Liver (tissue), 9 donors: ENCODE measurements around the gene SLC27A5. TPM values are rescaled to one million over a fixed set of nuclear protein-coding genes. Genes with fewer than 3 reads are reported as not detected.

ENCODE experiments used
- DNase-seq: peaks from one replicate; pipeline ENCODE4 v3.0.0-alpha.2; 2017; ENCODE audit warnings: low spot score
- H3K27ac ChIP-seq, 2 donors: one replicate each; pipeline ENCODE4 v1.7.0; 2013; ENCODE audit warnings: inconsistent platforms in 2 of 2, low read length in 2 of 2, control low read depth in 1 of 2, low read depth in 1 of 2, mild to moderate bottlenecking in 1 of 2
- H3K27me3 ChIP-seq, 4 donors: one replicate each; pipeline versions ENCODE4 v1.6.1 to v1.7.0; 2013; ENCODE audit warnings: low read length in 3 of 4, inconsistent platforms in 1 of 4, mild to moderate bottlenecking in 1 of 4, moderate library complexity in 1 of 4; ENCODE audit not compliant: control insufficient read depth in 4 of 4, insufficient read depth in 4 of 4
- H3K36me3 ChIP-seq, 4 donors: one replicate each; pipeline versions ENCODE4 v1.6.1 to v1.7.0; 2013; ENCODE audit warnings: low read length in 3 of 4, mild to moderate bottlenecking in 3 of 4, low read depth in 1 of 4, moderate library complexity in 1 of 4; ENCODE audit not compliant: control insufficient read depth in 4 of 4, insufficient read depth in 3 of 4
- H3K4me1 ChIP-seq, 4 donors: one replicate each; pipeline versions ENCODE4 v1.6.1 to v1.7.0; 2013; ENCODE audit warnings: low read length in 3 of 4, mild to moderate bottlenecking in 3 of 4, moderate library complexity in 1 of 4; ENCODE audit not compliant: control insufficient read depth in 4 of 4, insufficient read depth in 4 of 4
- H3K4me3 ChIP-seq, 3 donors: one replicate each; pipeline versions ENCODE4 v1.6.1 to v1.7.0; 2013; ENCODE audit warnings: low read length in 3 of 3, control low read depth in 1 of 3, low read depth in 1 of 3, mild to moderate bottlenecking in 1 of 3
- H3K9ac ChIP-seq, 2 donors: one replicate each; pipeline ENCODE4 v1.7.0; 2013; ENCODE audit warnings: low read length in 2 of 2, mild to moderate bottlenecking in 2 of 2, moderate library complexity in 2 of 2, control low read depth in 1 of 2, low read depth in 1 of 2
- H3K9me3 ChIP-seq, 4 donors: one replicate each; pipeline versions ENCODE4 v1.6.1 to v1.7.0; 2013; ENCODE audit warnings: low read length in 3 of 4; ENCODE audit not compliant: control insufficient read depth in 4 of 4
- EGR1 ChIP-seq, 2 donors: IDR thresholded peaks; 2 replicates each; pipeline ENCODE4 v1.6.1; 2016 to 2018; ENCODE audit warnings: antibody characterized with exemption in 2 of 2, low read depth in 2 of 2
- FOXA1 ChIP-seq: IDR thresholded peaks from 2 replicates; pipeline ENCODE4 v1.6.1; 2016; ENCODE audit warnings: antibody characterized with exemption
- FOXA2 ChIP-seq: IDR thresholded peaks from 2 replicates; pipeline ENCODE4 v1.6.1; 2016; ENCODE audit warnings: antibody characterized with exemption
- GABPA ChIP-seq, 2 donors: IDR thresholded peaks in 1 of 2; conservative IDR thresholded peaks in 1 of 2; 2 replicates each; pipeline ENCODE4 v1.6.1; 2016; ENCODE audit warnings: antibody characterized with exemption in 2 of 2, mild to moderate bottlenecking in 1 of 2, moderate library complexity in 1 of 2
- HNF4A ChIP-seq, 2 donors: conservative IDR thresholded peaks; 2 replicates each; pipeline ENCODE4 v1.6.1; 2016; ENCODE audit warnings: antibody characterized with exemption in 2 of 2, mild to moderate bottlenecking in 2 of 2
- HNF4G ChIP-seq: IDR thresholded peaks from 2 replicates; pipeline ENCODE4 v1.6.1; 2016; ENCODE audit warnings: antibody characterized with exemption
- JUND ChIP-seq, 2 donors: IDR thresholded peaks; 2 replicates each; pipeline ENCODE4 v1.6.1; 2016; ENCODE audit warnings: antibody characterized with exemption in 2 of 2
- NR2F2 ChIP-seq: IDR thresholded peaks from 2 replicates; pipeline ENCODE4 v1.6.1; 2016; ENCODE audit warnings: antibody characterized with exemption
- RXRA ChIP-seq, 2 donors: IDR thresholded peaks; 2 replicates each; pipeline ENCODE4 v1.6.1; 2017 to 2018; ENCODE audit warnings: antibody characterized with exemption in 2 of 2, mild to moderate bottlenecking in 1 of 2
- SP1 ChIP-seq: IDR thresholded peaks from 2 replicates; pipeline ENCODE4 v1.6.1; 2018; ENCODE audit warnings: antibody characterized with exemption, mild to moderate bottlenecking
- TAF1 ChIP-seq: conservative IDR thresholded peaks from 2 replicates; pipeline ENCODE4 v1.6.1; 2016; ENCODE audit warnings: antibody characterized with exemption, mild to moderate bottlenecking
- YY1 ChIP-seq: IDR thresholded peaks from 2 replicates; pipeline ENCODE4 v1.6.1; 2016; ENCODE audit warnings: antibody characterized with exemption, mild to moderate bottlenecking
- WGBS: extraction: QIAGEN DNeasy Blood & Tissue Kit; methylation state at CpG from one replicate; pipeline ENCODE4 v1.1.7; 2013; 5-methylcytosine and 5-hydroxymethylcytosine counted together
- polyA plus RNA-seq, 2 donors: library from polyadenylated mRNA; stranded (reverse) in 1 of 2; unstranded in 1 of 2; fragments of 200-250 nt in 1 of 2; fragments of >200 nt in 1 of 2; fragmentation: Nextera tagmentation in 1 of 2; extraction: Ambion mirVana in 1 of 2; gene quantifications; one replicate each; pipeline versions ENCODE4 v1.2.1 to v1.2.3, GENCODE V29; 2013 to 2015
- total RNA-seq, 2 donors: library from RNA; depleted of rRNA; stranded (reverse); fragments of >200 nt; gene quantifications; one replicate each; pipeline ENCODE4 v1.2.3, GENCODE V29; 2014
- TF ChIP-seq, protein P1 (sequence below): IDR thresholded peaks from 2 replicates; pipeline ENCODE4 v1.6.1; 2016; ENCODE audit warnings: antibody characterized with exemption
- TF ChIP-seq, protein P2 (sequence below): IDR thresholded peaks from 2 replicates; pipeline ENCODE4 v1.6.1; 2016; ENCODE audit warnings: antibody characterized with exemption, mild to moderate bottlenecking
- TF ChIP-seq, protein P3 (sequence below): IDR thresholded peaks from 2 replicates; pipeline ENCODE4 v1.6.1; 2016; ENCODE audit warnings: antibody characterized with exemption
- TF ChIP-seq, protein P4 (sequence below): fragments of 150-350 bp; IDR thresholded peaks from 2 replicates; pipeline ENCODE4 v1.5.1; 2017; ENCODE audit warnings: improper control_type of control experiment, low read depth, low read length; ENCODE audit not compliant: missing input control
- donor health status: healthy.
- donor health status: healthy.
- donor health status: healthy.
- donor health status: healthy.
- donor health status: healthy.

The SLC27A5 gene
- total and polyA plus RNA-seq, 4 donors: 31.9 to 395 (median 321) TPM

DNA sequence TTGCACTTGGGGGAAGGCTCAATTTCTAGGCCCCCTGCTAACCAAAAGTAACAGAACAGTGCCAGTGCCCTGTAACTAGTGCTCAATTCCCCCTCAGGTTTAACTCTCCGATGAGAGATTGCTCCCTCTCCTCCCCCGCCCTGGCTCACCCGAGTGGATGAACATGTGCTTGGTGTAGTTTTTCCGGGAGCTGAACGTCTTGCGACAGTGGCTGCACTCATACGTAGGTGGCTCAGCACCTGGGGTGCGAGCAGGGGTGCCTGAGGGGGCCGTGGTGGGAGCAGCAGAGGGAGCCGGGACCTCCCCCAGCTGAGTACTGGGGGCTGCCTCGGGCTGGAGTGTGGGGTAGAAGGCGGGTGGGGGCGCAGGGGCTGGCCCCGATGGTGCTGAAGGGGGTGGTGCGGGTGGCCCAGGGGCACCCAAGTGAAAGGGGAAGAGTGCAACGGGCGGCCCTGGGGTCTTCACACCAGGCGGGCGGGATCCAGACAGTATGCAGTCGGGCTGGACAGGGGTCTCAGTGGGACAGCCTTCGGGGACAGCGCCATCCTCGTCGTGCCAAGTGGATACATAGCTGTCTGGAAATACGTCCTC, 4.5 kb upstream of the SLC27A5 start:
- Histone ChIP-seq H3K9ac (no peak overlapping the region), H3K27ac (no peak overlapping the region), H3K27me3 (no peaks in the 10 kb centered on the region), H3K4me1 (peaks cover 16 to 70% (median 48%) of the 10 kb centered on the region in 4 donors), H3K9me3 (no peaks in the 10 kb centered on the region), H3K36me3 (peaks cover 0 to 9% (median 3%) of the 10 kb centered on the region in 4 donors), H3K4me3 (no peak overlapping the region)
- 88% methylated on average over 25 of the region's 25 CpGs for WGBS
- TF ChIP-seq, protein P1, sequence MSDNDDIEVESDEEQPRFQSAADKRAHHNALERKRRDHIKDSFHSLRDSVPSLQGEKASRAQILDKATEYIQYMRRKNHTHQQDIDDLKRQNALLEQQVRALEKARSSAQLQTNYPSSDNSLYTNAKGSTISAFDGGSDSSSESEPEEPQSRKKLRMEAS: no peak
- TF ChIP-seq HNF4G (no peak), FOXA1 (no peak), TAF1 (no peak), RXRA (IDR thresholded peaks at IDR 0.05) (no peak)
- TF ChIP-seq, protein P2, sequence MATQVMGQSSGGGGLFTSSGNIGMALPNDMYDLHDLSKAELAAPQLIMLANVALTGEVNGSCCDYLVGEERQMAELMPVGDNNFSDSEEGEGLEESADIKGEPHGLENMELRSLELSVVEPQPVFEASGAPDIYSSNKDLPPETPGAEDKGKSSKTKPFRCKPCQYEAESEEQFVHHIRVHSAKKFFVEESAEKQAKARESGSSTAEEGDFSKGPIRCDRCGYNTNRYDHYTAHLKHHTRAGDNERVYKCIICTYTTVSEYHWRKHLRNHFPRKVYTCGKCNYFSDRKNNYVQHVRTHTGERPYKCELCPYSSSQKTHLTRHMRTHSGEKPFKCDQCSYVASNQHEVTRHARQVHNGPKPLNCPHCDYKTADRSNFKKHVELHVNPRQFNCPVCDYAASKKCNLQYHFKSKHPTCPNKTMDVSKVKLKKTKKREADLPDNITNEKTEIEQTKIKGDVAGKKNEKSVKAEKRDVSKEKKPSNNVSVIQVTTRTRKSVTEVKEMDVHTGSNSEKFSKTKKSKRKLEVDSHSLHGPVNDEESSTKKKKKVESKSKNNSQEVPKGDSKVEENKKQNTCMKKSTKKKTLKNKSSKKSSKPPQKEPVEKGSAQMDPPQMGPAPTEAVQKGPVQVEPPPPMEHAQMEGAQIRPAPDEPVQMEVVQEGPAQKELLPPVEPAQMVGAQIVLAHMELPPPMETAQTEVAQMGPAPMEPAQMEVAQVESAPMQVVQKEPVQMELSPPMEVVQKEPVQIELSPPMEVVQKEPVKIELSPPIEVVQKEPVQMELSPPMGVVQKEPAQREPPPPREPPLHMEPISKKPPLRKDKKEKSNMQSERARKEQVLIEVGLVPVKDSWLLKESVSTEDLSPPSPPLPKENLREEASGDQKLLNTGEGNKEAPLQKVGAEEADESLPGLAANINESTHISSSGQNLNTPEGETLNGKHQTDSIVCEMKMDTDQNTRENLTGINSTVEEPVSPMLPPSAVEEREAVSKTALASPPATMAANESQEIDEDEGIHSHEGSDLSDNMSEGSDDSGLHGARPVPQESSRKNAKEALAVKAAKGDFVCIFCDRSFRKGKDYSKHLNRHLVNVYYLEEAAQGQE: no peak
- TF ChIP-seq, protein P3, sequence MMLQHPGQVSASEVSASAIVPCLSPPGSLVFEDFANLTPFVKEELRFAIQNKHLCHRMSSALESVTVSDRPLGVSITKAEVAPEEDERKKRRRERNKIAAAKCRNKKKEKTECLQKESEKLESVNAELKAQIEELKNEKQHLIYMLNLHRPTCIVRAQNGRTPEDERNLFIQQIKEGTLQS: no peak
- DNase-seq: no peak

DNA sequence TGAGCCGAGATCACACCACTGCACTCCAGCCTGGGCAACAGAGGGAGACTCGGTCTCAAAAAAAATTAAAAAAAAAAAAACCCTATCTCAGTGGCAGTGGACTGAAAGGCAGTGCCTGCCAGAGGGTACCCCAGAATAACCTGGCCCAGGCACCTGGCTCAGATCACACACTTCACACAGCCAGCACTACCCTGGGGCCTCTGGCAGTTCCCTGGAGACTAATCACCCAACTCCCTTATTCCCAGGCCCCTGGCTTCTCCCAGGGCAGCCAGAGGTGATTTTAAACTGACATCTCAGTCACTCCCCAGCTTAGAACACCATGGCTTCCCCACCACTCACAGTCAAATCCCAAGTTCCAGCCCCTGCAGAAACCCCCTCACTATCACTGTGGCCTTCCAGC, 3.5 kb upstream of the SLC27A5 start:
- H3K9ac ChIP-seq: no peak overlapping the region
- TF ChIP-seq NR2F2 (no peak), YY1 (no peak), HNF4G (no peak), FOXA2 (no peak), SP1 (no peak), JUND (IDR thresholded peaks at IDR 0.05) (no peak), EGR1 (IDR thresholded peaks at IDR 0.05; ENCODE audit: low read depth in 2 of 2) (no peak), HNF4A (conservative IDR thresholded peaks at IDR 0.05) (no peak), GABPA (IDR thresholded peaks at IDR 0.05 in 1 of 2, conservative IDR thresholded peaks at IDR 0.05 in 1 of 2) (no peak)
- TF ChIP-seq, protein P1: no peak
- TF ChIP-seq, protein P4, sequence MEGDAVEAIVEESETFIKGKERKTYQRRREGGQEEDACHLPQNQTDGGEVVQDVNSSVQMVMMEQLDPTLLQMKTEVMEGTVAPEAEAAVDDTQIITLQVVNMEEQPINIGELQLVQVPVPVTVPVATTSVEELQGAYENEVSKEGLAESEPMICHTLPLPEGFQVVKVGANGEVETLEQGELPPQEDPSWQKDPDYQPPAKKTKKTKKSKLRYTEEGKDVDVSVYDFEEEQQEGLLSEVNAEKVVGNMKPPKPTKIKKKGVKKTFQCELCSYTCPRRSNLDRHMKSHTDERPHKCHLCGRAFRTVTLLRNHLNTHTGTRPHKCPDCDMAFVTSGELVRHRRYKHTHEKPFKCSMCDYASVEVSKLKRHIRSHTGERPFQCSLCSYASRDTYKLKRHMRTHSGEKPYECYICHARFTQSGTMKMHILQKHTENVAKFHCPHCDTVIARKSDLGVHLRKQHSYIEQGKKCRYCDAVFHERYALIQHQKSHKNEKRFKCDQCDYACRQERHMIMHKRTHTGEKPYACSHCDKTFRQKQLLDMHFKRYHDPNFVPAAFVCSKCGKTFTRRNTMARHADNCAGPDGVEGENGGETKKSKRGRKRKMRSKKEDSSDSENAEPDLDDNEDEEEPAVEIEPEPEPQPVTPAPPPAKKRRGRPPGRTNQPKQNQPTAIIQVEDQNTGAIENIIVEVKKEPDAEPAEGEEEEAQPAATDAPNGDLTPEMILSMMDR: no peak
- TF ChIP-seq, protein P3: no peak
- TF ChIP-seq, protein P2: no peak
- H3K4me1 ChIP-seq: peaks cover 16 to 76% (median 48%) of the 10 kb centered on the region in 4 donors
- no peak overlapping the region for H3K27ac ChIP-seq
- H3K9me3 ChIP-seq: no peaks in the 10 kb centered on the region
- DNase-seq: no peak
- H3K36me3 ChIP-seq: peaks cover 0 to 9% (median 3%) of the 10 kb centered on the region in 4 donors
- 88% methylated on average over 2 of the region's 2 CpGs for WGBS
- H3K4me3 ChIP-seq: no peak overlapping the region
- H3K27me3 ChIP-seq: no peaks in the 10 kb centered on the region
